HG02588 (cell line): ENCODE data around the gene PCDHA8.
"Not testable (repeated sequence)": the region's sequence is repeated elsewhere in the genome, so short reads cannot be mapped to it uniquely, and the experiment has no call there.

Experiments
- ATAC-seq: cut with Tn5 transposase; IDR thresholded peaks from one replicate; pipeline ENCODE4 v1.9.1; 2021; ENCODE audit warnings: mild to moderate bottlenecking, moderate library complexity; ENCODE audit not compliant: unreplicated experiment

Gene PCDHA8, protein sequence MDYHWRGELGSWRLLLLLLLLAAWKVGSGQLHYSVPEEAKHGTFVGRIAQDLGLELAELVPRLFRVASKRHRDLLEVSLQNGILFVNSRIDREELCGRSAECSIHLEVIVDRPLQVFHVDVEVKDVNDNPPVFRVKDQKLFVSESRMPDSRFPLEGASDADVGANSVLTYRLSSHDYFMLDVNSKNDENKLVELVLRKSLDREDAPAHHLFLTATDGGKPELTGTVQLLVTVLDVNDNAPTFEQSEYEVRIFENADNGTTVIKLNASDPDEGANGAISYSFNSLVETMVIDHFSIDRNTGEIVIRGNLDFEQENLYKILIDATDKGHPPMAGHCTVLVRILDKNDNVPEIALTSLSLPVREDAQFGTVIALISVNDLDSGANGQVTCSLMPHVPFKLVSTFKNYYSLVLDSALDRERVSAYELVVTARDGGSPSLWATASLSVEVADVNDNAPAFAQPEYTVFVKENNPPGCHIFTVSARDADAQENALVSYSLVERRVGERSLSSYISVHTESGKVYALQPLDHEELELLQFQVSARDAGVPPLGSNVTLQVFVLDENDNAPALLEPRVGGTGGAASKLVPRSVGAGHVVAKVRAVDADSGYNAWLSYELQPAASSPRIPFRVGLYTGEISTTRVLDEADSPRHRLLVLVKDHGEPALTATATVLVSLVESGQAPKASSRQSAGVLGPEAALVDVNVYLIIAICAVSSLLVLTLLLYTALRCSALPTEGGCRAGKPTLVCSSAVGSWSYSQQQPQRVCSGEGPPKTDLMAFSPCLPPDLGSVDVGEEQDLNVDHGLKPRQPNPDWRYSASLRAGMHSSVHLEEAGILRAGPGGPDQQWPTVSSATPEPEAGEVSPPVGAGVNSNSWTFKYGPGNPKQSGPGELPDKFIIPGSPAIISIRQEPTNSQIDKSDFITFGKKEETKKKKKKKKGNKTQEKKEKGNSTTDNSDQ

DNA sequence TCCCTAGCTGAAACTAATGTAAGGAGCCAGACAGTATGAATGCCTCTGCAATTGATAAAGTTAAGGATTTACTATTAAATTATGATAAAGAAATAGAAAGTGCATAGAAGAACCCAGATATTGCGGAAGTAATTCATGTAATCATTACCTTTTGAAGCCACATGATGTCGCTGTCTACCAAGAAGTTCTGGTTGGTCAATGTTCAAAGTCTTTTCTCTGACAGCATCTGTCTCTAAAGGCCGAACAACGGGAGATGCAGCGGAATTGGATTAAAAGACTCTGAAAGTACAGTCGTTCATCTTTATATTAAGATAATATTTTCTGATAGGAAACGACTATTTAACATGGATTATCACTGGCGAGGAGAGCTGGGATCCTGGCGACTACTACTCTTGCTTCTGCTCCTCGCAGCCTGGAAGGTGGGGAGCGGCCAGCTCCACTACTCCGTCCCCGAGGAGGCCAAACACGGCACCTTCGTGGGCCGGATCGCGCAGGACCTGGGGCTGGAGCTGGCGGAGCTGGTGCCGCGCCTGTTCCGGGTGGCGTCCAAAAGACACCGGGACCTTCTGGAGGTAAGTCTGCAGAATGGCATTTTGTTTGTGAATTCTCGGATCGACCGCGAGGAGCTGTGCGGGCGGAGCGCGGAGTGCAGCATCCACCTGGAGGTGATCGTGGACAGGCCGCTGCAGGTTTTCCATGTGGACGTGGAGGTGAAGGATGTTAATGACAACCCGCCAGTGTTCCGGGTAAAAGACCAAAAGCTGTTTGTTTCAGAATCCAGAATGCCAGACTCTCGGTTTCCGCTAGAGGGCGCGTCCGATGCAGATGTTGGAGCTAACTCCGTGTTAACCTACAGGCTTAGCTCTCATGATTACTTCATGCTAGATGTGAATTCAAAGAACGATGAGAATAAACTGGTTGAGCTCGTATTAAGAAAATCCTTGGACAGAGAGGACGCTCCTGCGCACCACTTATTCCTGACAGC is at the start of gene PCDHA8:
PCDHA8 (plus strand) TSS at position 210 of the 985 bp plus-strand sequence; CDS start at position 345, 135 bp downstream.
- ATAC-seq, result no peak

DNA sequence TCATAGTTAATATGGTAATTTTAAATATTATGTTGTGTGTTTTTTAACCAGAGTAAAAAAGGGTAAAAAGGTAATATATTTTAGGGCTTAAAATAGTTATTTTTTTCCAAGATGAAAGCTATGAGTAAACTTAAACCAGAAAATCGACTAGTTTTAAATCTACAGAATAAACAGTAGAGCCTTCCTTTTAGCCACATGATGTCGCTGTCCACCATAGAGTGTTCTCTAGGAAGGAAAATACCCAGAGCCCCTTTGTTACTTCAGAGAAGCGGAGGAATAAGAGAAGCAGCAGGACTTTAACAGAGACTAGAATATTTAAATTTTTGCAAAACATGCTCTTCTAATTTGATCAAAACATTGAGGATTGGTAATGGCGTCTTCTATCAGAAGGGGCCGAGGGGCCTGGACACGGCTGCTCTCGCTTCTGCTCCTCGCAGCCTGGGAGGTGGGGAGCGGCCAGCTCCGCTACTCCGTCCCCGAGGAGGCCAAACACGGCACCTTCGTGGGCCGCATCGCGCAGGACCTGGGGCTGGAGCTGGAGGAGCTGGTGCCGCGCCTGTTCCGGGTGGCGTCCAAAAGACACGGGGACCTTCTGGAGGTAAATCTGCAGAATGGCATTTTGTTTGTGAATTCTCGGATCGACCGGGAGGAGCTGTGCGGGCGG is 46.3 kb upstream of the PCDHA8 start, which contains the start of gene PCDHA2:
PCDHA2 (plus strand) TSS at position 258 of the 664 bp plus-strand sequence.
- ATAC-seq, result no peak

DNA sequence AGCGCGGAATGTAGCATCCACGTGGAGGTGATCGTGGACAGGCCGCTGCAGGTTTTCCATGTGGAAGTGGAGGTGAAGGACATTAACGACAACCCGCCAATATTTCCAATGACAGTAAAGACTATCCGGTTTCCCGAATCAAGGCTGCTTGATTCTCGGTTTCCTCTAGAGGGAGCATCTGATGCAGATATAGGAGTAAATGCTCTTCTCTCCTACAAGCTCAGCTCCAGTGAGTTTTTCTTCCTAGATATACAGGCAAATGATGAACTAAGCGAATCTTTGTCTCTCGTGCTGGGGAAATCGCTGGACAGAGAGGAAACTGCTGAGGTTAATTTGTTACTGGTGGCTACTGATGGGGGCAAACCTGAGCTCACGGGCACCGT is 45.7 kb upstream of the PCDHA8 start:
- no peak for ATAC-seq

DNA sequence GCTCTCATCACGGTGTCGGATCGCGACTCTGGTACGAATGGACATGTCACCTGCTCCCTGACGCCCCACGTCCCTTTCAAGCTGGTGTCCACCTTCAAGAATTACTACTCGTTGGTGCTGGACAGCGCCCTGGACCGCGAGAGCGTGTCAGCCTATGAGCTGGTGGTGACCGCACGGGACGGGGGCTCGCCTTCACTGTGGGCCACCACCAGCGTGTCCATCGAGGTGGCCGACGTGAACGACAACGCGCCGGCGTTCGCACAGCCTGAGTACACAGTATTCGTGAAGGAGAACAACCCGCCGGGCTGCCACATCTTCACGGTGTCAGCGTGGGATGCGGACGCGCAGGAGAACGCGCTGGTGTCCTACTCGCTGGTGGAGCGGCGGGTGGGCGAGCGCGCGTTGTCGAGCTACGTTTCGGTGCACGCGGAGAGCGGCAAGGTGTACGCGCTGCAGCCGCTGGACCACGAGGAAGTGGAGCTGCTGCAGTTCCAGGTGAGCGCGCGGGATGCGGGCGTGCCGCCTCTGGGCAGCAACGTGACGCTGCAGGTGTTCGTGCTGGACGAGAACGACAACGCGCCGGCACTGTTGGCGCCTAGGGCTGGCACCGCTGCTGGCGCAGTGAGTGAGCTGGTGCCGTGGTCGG is 44.8 kb upstream of the PCDHA8 start:
- not testable (repeated sequence) for ATAC-seq

DNA sequence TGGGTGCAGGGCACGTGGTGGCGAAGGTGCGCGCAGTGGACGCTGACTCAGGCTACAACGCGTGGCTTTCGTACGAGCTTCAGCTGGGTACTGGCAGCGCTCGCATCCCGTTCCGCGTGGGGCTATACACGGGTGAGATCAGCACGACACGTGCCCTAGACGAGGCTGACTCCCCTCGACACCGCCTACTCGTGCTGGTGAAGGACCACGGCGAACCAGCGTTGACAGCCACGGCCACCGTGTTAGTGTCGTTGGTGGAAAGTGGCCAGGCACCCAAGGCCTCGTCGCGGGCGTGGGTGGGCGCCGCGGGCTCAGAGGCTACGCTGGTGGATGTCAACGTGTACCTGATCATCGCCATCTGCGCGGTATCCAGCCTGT is 44.3 kb upstream of the PCDHA8 start:
- no peak for ATAC-seq

DNA sequence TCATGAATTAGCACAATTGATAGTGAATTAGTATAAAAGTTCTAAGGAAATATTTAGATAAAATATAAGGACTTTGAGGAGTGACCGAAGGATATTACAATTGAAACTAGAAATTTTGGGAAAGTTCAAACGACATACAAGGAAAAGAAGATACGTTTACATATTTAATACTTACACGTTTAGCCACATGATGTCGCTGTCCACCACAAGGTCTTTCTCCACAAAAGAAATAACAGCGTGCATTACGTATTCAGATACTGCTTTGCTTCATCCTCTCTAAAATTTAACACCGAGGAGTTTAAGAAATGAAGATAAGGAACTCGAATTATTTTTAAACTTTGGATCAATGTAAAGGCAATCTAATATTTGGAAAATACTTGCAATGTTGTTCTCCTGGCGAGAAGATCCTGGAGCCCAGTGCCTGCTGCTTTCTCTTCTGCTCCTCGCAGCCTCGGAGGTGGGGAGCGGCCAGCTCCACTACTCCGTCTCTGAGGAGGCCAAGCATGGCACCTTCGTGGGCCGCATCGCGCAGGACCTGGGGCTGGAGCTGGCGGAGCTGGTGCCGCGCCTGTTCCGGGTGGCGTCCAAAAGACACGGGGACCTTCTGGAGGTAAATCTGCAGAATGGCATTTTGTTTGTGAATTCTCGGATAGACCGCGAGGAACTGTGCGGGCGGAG is 40.0 kb upstream of the PCDHA8 start, which contains the start of gene PCDHA3:
PCDHA3 (plus strand) TSS at position 242 of the 678 bp plus-strand sequence.
- no peak for ATAC-seq

DNA sequence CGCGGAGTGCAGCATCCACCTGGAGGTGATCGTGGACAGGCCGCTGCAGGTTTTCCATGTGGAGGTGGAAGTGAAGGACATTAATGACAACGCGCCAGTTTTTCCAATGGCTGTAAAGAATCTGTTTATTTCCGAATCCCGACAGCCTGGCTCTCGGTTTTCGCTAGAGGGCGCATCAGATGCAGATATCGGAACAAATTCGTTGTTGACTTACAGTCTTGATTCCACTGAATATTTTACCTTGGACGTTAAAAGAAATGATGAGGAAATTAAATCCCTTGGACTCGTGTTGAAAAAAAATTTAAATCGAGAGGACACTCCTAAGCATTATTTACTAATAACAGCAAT is 39.5 kb upstream of the PCDHA8 start:
- ATAC-seq, result no peak

DNA sequence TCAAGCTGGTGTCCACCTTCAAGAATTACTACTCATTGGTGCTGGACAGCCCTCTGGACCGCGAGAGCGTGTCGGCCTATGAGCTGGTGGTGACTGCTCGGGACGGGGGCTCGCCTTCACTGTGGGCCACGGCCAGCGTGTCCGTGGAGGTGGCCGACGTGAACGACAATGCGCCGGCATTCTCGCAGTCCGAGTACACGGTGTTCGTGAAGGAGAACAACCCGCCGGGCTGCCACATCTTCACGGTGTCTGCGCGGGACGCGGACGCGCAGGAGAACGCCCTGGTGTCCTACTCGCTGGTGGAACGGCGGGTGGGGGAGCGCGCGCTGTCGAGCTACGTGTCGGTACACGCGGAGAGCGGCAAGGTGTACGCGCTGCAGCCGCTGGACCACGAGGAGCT is 38.6 kb upstream of the PCDHA8 start:
- not testable (repeated sequence) for ATAC-seq

DNA sequence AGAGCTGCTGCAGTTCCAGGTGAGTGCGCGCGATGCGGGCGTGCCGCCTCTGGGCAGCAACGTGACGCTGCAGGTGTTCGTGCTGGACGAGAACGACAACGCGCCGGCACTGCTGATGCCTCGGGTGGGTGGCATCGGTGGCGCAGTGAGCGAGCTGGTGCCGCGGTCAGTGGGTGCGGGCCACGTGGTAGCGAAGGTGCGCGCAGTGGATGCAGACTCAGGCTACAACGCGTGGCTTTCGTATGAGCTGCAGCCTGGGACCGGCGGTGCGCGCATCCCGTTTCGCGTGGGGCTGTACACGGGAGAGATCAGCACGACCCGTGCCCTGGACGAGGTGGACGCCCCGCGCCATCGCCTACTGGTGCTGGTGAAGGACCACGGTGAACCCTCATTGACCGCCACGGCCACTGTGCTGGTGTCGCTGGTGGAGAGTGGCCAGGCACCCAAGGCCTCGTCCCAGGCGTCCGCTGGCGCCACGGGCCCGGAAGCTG is 38.2 kb upstream of the PCDHA8 start:
- ATAC-seq, result no peak

DNA sequence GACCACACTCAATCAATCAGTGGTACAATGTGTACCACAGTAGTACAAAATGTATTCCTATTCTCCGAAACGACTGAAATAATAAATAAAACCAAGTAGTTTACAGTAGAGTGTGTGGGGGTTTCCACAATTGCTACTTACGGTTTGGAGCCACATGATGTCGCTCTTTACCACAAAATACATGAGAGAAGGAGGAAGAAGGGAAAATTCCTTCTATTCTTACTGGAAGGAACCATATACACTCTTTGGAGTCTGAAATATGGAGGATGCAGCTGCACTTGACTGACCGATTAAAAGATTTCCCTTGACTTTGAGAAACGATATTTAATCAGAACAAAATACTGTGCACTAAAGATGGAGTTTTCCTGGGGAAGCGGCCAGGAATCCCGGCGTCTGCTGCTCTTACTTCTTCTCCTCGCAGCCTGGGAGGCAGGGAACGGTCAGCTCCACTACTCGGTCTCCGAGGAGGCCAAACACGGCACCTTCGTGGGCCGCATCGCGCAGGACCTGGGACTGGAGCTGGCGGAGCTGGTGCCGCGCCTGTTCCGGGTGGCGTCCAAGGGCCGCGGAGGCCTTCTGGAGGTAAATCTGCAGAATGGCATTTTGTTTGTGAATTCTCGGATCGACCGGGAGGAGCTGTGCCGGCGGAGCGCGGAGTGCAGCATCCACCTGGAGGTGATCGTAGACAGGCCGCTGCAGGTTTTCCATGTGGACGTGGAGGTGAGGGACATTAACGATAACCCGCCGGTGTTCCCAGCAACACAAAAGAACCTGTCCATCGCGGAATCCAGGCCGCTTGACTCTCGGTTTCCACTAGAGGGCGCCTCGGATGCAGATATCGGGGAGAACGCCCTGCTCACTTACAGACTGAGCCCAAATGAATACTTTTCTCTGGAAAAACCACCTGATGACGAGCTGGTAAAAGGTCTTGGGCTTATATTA is 33.9 kb upstream of the PCDHA8 start, which contains the start of gene PCDHA4:
PCDHA4 (plus strand) TSS at position 235 of the 942 bp plus-strand sequence.
- ATAC-seq, result no peak

DNA sequence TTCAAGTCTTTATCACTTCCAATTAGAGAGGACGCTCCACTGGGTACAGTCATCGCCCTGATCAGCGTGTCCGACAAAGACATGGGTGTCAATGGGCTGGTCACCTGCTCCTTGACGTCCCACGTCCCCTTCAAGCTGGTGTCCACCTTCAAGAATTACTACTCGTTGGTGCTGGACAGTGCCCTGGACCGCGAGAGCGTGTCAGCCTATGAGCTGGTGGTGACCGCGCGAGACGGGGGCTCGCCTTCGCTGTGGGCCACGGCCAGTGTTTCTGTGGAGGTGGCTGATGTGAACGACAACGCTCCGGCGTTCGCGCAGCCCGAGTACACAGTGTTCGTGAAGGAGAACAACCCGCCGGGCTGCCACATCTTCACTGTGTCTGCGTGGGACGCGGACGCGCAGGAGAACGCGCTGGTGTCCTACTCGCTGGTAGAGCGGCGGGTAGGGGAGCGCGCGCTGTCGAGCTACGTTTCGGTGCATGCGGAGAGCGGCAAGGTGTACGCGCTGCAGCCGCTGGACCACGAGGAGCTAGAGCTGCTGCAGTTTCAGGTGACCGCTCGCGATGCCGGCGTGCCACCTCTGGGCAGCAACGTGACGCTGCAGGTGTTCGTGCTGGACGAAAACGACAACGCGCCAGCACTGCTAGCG is 32.6 kb upstream of the PCDHA8 start:
- not testable (repeated sequence) for ATAC-seq

DNA sequence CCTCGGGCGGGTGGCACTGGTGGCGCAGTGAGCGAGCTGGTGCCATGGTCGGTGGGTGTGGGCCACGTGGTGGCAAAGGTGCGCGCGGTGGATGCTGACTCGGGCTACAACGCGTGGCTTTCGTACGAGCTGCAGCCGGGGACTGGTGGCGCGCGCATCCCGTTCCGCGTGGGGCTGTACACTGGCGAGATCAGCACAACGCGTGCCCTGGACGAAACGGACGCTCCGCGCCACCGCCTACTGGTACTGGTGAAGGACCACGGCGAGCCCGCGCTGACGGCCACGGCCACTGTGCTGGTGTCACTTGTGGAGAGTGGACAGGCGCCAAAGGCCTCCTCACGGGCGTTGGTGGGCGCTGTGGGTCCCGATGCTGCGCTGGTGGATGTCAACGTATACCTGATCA is 32.1 kb upstream of the PCDHA8 start:
- ATAC-seq, result no peak

DNA sequence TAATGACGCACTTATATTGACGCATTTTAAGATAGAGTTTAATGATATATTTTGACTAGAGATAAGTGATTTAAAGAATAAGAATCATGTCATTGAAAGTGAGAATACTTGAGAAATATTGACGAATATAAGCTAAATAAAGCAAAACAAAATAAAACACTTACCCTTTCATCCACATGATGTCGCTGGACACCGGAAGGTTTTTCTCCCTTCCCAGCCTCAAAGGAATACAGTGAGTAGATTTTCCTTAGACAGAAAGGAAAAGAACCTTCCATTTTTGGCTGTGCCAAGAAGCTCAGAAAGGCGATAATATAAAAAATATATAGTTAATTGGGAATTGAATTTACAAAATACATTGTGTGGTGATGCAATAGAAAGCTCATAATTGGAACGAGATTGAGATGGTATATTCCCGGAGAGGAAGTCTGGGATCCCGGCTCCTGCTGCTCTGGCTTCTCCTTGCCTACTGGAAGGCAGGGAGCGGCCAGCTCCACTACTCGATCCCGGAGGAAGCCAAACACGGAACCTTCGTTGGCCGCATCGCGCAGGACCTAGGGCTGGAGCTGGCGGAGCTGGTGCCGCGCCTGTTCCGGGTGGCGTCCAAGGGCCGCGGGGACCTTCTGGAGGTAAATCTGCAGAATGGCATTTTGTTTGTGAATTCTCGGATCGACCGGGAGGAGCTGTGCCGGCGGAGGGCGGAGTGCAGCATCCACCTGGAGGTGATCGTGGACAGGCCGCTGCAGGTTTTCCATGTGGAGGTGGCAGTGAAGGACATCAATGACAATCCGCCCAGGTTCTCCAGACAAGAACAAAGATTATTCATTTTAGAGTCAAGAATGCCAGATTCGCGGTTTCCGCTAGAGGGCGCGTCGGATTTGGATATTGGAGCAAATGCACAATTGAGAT is 19.4 kb upstream of the PCDHA8 start, which contains the start of gene PCDHA5:
PCDHA5 (plus strand) TSS at position 239 of the 906 bp plus-strand sequence.
- no peak for ATAC-seq

DNA sequence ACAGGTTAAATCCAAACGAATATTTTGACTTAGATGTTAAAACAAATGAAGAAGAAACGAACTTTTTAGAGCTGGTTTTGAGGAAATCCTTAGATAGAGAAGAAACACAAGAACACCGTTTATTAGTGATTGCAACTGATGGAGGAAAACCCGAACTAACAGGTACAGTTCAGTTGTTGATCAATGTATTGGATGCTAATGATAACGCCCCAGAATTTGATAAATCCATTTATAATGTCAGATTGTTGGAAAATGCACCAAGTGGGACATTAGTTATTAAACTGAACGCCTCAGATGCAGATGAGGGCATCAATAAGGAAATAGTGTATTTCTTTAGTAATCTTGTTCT is 18.7 kb upstream of the PCDHA8 start:
- ATAC-seq, result no peak

DNA sequence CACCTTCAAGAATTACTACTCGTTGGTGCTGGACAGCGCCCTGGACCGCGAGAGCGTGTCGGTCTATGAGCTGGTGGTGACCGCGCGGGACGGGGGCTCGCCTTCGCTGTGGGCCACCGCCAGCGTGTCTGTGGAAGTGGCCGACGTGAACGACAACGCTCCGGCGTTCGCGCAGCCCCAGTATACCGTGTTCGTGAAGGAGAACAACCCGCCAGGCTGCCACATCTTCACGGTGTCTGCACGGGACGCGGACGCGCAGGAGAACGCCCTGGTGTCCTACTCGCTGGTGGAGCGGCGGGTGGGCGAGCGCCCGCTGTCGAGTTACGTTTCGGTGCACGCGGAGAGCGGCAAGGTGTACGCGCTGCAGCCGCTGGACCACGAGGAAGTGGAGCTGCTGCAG is 18.0 kb upstream of the PCDHA8 start:
- not testable (repeated sequence) for ATAC-seq

DNA sequence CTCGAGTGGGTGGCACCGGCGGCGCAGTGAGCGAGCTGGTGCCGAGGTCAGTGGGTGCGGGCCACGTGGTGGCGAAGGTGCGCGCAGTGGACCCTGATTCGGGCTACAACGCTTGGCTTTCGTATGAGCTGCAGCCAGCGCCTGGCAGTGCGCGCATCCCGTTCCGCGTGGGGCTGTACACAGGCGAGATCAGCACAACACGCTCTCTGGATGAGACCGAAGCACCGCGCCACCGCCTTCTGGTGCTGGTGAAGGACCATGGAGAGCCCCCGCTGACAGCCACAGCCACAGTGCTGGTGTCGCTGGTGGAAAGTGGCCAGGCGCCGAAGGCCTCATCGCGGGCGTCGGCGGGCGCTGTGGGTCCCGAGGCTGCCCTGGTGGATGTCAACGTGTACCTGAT is 17.5 kb upstream of the PCDHA8 start:
- ATAC-seq, result no peak
